MM.1S (cell line): Measurements from ENCODE around the gene YAF2.

Experiments used
- EZH2 ChIP-seq: fragments of 300-600 bp; sonication (generic); optimal IDR thresholded peaks from 2 replicates; pipeline ENCODE3; 2017; ENCODE audit warnings: low read depth, mild to moderate bottlenecking, antibody characterized with exemption, low read length, mixed read lengths
- EZH2phosphoT487 ChIP-seq: fragments of 300-600 bp; sonication (generic); IDR thresholded peaks from 2 replicates; pipeline ENCODE4 v1.6.1; 2018; ENCODE audit warnings: antibody characterized with exemption, low read length
- TF ChIP-seq, protein P1 (sequence below): fragments of 300-600 bp; sonication (generic); IDR thresholded peaks from 2 replicates; pipeline ENCODE4 v1.5.1; 2016; ENCODE audit warnings: antibody characterized with exemption, low read length, mixed read lengths

DNA sequence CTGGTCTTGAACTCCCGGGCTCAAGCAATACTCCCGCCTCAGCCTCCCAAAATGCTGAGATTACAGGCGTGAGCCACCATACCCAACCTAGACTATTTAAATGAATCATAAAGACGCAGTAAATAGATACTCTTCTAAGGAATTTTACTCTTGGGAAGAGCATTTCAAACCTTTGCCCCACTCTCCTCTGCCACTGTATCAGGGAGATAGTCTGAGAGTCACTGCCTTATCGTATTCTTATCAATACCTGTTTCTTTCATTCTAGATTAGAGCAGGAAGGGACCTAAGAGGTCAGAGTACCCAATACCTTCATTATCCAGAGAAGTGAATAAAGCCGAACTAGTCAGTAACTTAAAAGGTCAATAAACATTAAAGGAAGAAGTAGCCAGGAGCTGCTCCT lies 109.2 kb downstream of the YAF2 start:
- TF ChIP-seq, protein P1, sequence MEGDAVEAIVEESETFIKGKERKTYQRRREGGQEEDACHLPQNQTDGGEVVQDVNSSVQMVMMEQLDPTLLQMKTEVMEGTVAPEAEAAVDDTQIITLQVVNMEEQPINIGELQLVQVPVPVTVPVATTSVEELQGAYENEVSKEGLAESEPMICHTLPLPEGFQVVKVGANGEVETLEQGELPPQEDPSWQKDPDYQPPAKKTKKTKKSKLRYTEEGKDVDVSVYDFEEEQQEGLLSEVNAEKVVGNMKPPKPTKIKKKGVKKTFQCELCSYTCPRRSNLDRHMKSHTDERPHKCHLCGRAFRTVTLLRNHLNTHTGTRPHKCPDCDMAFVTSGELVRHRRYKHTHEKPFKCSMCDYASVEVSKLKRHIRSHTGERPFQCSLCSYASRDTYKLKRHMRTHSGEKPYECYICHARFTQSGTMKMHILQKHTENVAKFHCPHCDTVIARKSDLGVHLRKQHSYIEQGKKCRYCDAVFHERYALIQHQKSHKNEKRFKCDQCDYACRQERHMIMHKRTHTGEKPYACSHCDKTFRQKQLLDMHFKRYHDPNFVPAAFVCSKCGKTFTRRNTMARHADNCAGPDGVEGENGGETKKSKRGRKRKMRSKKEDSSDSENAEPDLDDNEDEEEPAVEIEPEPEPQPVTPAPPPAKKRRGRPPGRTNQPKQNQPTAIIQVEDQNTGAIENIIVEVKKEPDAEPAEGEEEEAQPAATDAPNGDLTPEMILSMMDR, result no peak
- no peak for TF ChIP-seq EZH2phosphoT487
- TF ChIP-seq EZH2, result no peak
